HG02588 (cell line): ENCODE data around the gene TADA3.
A peak's percentile ranks its signal among the peaks of the same experiment; 100 is the strongest.
"Not testable (repeated sequence)": the region's sequence is repeated elsewhere in the genome, so short reads cannot be mapped to it uniquely, and the experiment has no call there.

ENCODE experiments used
- ATAC-seq: cut with Tn5 transposase; IDR thresholded peaks from one replicate; pipeline ENCODE4 v1.9.1; 2021; ENCODE audit warnings: mild to moderate bottlenecking, moderate library complexity; ENCODE audit not compliant: unreplicated experiment

The TADA3 gene

GRCh38 chr3:9784965-9785364 lies 7.3 kb downstream of the TADA3 start:
- no peak for ATAC-seq

DNA sequence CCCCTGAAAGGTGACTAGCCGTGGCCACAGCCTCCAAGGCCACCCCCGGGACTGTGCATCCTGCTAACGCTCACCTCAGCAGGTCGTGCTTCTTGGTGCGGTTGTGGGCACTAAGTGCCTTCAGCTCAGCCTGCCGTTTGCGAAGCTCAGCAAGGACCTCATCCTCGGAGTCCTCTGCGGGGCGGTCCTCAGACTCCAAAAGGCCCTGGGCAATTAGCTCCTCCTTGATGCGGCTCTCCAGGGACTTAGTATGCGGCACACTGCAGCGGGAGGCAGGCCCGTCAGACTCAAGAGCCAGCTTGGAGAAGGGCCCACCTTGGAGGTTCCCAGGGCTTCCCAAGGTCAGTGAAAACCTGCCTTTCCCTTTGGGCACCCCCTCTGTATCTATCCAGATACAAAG lies 8.3 kb downstream of the TADA3 start:
- no peak for ATAC-seq

DNA sequence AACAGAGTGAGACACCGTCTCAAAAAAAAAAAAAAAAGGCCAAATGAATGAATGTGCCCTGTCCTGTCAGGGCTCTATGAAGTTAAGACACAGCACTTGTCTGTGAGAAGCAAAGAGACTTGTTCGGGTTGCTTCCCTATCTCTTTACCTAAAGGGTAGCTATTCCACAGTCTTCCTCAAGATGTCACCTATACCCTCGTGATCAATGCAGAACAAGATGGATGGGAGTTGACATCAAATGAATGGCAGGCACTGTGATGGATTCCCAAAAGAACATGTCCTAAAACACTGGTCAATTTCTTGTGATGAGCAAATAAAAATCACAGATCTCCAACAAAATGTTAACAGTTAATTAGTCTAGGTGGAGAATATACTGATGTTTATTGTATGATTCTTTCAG lies 9.5 kb downstream of the TADA3 start:
- no peak for ATAC-seq

GRCh38 chr3:9781978-9782603 lies 10.2 kb downstream of the TADA3 start:
- no peak for ATAC-seq

GRCh38 chr3:9781551-9781950 lies 10.7 kb downstream of the TADA3 start:
- ATAC-seq = no peak

GRCh38 chr3:9780910-9781309 lies 11.4 kb downstream of the TADA3 start:
- ATAC-seq = no peak

- ATAC-seq = no peak
These were observed 11.8 kb downstream of the TADA3 start for GRCh38 chr3:9780458-9780812.

- peak; percentile 45 for ATAC-seq
These were observed 12.4 kb downstream of the TADA3 start for GRCh38 chr3:9779721-9780457.

- ATAC-seq = no peak
These were observed 13.1 kb downstream of the TADA3 start for GRCh38 chr3:9779075-9779593.

DNA sequence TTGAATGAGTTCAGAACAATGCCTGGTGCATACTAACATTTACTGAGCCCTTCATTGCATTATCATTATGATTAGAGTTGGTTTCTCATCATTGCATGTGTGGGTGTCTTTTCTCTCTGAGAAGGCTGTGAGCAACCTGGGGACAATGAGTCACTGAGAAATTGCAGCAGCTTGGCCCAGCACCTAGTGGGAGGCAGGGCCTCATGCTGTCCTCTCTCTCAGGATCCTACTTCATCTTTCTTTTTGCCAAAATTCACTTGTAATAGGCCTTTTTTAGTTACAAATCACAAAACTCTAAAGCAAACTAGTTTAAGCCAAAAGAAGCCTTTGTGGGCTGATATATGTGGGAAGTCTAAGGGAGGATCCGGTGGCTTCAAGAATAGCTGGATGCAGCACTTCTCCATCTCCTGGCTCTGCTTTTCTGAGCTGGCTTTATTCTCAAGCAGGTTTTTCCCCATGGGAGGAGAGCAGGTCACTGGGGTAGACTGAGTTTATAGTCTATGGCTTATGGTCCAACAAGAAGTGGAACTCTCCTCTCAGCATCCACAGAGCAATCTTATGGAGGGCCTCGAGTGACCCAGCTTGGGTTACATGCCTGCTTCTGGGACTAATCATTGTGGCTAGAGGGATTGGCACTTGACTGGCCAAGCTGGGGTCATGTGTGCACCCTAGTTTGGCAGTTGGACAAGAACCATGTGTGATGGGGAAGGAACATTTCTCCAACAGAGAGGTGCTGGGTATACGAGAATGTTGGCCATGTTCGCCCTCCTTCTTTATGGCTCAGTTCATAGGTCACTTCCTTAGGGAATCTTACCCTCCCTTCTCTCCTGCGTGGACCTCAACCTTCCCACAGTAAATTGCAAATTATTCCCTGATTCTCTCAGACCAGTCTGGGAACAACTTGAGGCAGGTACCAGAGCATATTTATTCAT lies 13.9 kb downstream of the TADA3 start:
- ATAC-seq = no peak

GRCh38 chr3:9777694-9778021 lies 14.6 kb downstream of the TADA3 start:
- no peak for ATAC-seq

DNA sequence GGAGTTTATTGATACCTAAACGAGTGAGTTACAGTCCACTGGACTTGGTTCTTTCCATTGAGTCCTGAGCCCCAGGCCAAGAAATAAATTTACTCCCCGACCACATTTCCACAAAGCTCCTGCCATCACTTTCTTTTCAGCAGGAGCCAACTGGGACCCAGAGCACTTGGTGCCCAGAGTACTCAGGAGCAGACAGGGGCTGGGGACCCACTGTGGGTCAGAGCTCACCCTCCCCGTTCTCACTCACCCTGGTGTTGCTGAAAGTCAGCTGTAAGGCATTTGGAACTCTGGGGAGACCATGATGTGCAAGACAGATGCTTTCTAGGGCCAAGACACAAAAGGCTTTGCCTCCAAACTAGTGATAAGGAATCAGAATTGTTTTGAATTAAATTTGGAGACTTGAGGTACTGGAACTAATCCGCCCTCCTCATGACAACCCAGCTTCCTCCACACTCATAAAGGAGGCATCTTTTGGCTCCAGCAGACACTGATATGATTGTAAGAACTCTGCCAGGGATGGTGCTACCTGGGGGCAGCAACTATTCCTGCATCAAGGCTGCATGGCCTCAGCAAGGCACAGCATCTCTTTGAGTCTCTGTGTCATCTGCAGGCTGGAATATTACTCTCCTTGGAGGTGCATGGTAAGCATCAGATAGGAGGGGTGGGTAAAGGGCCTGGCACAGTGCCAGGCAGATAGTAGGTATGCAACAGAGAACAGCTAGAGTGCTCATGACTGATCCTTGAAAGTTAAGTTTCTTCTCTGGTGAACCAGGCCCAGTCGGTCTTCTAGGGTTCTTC lies 15.2 kb downstream of the TADA3 start:
- ATAC-seq = no peak

GRCh38 chr3:9771007-9771406 lies 21.3 kb downstream of the TADA3 start:
- not testable (repeated sequence) for ATAC-seq

GRCh38 chr3:9770276-9770812 lies 21.9 kb downstream of the TADA3 start:
- ATAC-seq = no peak

GRCh38 chr3:9769426-9770275 lies 22.6 kb downstream of the TADA3 start, which contains the start of gene CAMK1:
Gene CAMK1, minus strand, starts transcription at chr3:9769947. Its CDS starts 2,198 bp downstream, at chr3:9767749.
- peak; percentile 82 for ATAC-seq

DNA sequence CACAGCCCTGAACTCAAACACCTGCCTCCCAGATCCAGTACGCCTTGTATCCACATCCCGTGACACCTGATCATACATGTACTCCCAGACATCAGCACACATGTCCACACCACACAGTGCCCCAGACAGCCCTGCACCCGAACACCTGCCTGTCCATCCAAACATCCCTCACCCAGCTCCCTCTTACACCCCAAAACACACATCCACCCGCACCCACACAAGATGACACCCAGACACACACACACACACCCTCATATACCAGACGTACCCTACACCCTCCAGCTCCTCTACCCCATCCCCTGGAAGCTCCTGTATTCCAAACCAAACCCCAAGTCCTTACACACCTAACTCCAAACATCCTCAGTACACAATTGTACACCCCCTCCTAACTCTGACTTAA lies 23.3 kb downstream of the TADA3 start:
- ATAC-seq = no peak

DNA sequence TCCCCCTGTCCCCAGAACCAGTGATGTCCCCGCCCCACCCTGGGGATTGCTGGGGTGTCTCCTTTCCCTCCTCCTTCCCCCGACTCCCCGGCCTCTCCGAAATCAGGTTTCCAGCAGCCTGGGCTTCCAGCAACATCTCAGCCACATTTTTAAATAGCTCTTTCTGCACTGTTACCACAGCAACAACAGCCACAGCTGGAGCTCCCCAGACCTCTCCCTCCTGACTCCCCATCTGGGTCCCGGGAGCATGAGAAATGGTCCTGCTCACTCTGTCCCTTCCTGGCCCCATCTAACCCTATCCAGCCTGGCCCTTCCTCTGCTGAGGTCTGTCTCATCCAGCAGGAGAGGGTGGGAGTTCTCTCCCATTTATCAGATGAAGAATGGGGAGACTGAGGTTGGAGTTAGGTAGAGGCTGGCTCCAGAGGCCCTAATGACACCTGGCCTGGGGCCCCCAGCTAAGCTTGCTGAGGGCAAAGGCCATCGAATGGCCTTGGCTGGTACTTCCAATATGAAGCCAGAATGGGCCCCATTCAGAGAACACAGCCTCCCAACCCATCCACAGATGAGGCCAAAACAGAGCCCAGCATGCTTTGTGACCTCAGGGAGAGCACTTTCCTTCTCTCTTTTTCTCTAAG lies 24.0 kb downstream of the TADA3 start:
- ATAC-seq = no peak

DNA sequence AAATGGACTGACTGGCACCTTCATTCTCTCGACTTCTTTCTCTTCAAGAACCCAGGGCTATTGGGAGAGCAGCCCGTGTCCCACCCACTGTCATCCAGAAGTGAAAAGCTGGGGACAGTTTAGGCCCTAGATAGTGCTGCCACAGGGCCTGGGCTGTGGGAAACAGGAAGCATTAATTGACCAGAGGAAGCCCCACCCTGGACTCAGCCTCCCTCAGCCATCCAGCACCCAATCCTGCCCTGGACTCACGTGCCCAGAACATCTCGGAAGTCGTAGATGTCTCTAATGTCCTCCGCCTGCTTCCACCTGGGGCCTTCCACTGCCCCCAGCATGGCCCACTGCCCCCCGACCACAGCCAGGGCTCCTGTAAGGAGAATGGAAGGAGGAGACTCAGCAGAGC lies 24.9 kb downstream of the TADA3 start:
- ATAC-seq = no peak

GRCh38 chr3:9765865-9766264 lies 26.4 kb downstream of the TADA3 start:
- no peak for ATAC-seq
